GM18867 (cell line): ENCODE data around the gene SLC44A3.
A peak's percentile ranks its signal among the peaks of the same experiment; 100 is the strongest.

ENCODE experiments used
- ATAC-seq: cut with Tn5 transposase; IDR thresholded peaks from one replicate; pipeline ENCODE4 v1.9.1; 2021; ENCODE audit warnings: mild to moderate bottlenecking, moderate library complexity; ENCODE audit not compliant: unreplicated experiment

The SLC44A3 gene

DNA sequence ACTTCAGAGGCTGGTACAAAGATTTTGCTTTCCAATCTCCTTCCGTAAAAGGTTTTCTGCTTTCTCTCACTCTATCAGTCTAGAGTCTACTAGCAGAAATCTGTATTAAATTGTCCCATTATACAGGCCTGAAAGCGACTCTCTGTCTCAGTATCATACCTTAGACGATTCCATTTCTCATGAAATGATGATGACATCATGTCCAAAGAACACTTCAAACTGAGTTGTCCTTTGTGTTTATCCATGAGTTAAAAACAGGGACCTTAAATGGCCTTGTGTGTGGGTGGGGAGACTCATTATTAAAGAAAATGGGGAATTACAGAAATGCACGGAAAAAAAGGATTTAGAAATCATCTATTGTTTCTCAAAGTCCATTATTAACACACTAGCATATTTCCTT lies 21.0 kb upstream of the SLC44A3 start:
- no peak for ATAC-seq

- ATAC-seq = peak; percentile 48
Measured at GRCh38 chr1:94801919-94802546, 18.1 kb upstream of the SLC44A3 start.

DNA sequence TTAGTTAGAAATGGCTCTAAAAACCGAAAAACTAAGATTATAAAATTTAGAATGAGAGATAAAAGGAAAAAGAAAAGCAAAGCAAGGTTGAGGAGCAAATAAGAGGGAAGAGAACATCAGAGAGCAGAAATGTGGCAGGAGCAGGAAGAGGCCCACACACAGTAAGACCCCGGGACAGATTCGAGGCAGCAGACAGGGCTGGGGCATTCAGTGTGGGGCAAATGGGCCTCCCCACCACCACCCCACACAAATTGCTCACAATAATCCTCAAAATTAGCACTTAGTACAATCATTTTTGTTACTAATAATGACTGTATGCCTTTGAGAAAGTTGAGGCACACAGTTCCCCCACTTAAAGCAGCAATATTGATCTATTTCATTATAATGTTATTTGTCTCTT lies 17.1 kb upstream of the SLC44A3 start:
- ATAC-seq = no peak

DNA sequence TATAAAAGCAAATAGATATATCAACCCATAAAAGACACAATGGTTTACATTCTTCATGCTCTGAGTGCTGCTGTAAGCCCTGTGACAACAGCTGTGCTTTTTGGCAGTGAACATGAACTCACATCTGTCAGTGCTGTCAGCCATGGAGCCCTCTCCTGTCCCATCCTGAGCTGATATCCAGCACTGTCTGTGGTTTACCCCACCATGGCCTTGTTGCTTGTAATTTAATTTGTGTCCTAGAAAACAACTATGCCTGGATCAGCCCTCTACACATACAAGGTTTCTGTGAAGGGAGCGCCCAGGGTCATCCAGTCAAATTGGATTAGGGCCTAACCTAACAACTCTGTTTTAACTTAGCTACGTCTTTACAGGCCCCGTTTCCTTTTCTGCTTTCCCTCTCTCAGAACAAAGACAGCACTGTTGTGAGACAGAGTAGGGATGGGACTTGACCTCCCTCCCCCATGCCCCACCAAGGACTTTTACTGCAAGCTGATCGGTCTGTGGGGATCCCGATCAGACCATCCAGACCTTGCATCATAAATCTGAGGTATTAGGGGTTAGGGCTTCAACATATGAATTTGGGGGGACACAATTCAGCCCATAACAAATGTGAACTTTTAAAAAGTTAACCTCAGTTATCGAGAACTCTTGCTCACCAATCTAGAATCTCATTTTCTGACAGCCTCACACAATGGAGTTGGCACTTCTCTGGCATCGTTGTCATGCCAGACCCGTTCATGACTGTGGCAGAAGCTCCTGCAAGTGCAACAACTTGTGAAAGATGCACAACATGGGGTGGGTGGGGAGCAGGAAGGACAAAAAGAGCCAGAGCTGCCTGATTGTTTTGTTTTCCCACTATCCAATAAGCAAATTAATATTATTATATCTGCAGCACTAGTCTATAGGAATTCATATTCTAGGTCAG lies 16.4 kb upstream of the SLC44A3 start:
- no peak for ATAC-seq

- no peak for ATAC-seq
Measured at GRCh38 chr1:94804442-94804837, 15.7 kb upstream of the SLC44A3 start.

- peak; percentile 79 for ATAC-seq
Measured at GRCh38 chr1:94805912-94806311, 14.2 kb upstream of the SLC44A3 start.

DNA sequence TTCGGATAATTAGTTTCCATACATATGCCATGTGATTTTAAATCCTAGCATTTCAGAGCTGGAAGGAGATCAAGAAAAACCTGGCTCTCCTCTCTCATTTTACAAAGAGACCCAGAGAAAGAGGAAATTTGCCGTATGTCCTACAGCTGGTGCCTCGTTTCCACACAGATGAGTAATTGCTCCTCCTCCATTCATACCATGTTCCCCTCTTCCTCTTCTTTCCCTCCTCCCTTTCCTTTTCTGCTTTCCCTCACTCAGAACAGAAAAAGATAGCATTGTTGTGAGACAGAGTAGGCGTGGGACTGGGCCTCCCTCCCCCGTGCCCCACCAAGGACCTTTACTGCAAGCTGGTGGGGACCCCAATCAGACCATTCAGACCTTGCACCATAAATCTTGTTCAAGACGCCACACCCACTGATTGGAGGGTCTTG lies 13.7 kb upstream of the SLC44A3 start:
- no peak for ATAC-seq

DNA sequence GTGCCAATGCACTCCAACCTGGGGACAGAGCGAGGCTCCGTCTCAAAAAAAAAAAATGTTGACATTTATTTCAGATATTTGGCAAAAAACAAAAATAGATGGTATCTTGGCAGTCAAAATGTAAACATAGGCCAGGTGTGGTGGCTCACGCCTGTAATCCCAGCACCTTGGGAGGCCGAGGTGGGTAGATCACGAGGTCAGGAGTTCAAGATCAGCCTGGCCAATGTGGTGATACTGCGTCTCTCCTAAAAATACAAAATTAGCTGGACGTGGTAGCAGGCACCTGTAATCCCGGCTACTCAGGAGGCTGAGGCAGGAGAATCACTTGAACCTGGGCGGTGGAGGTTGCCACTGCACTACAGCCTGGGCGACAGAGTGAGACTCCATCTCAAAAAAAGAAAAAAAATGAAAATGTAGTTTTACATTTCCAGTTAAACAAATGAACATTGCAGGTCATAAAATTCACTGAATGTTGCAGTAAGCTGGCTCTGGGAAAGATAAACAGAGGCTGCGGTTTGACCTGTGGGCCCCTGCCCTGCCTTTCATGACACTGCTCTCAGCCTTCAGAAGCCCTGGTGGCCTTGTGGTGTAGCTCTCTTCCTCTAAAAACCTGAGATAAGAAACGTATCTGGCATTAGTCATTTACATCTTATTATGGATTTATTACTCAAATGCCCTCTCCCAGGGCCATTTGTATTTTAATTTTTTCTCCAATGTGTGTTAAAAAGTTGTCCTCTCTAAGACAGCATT lies 12.2 kb upstream of the SLC44A3 start:
- no peak for ATAC-seq

GRCh38 chr1:94808669-94809068 lies 11.5 kb upstream of the SLC44A3 start:
- no peak for ATAC-seq

- no peak for ATAC-seq
Measured at GRCh38 chr1:94812985-94813384, 7.2 kb upstream of the SLC44A3 start.

GRCh38 chr1:94816030-94816429 lies 4.1 kb upstream of the SLC44A3 start:
- ATAC-seq = no peak

DNA sequence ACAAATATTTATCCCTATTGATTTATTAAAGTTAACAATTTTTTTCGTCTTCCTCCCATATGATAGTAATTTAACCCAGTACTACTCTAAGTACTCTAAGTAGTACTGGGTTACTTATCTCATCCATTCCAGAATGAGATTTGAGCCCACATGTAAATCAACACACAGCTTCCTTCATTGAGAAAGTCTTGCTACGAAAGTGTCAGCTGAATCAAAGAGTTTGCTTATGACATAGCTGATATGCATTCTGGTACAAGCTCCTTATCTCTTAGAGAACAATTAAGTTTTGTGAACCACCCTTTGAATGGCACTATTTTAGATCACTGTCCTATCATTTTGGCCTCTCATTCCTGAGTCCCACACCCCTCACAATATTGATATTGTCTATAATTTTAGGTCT lies 2.4 kb upstream of the SLC44A3 start:
- ATAC-seq = no peak

DNA sequence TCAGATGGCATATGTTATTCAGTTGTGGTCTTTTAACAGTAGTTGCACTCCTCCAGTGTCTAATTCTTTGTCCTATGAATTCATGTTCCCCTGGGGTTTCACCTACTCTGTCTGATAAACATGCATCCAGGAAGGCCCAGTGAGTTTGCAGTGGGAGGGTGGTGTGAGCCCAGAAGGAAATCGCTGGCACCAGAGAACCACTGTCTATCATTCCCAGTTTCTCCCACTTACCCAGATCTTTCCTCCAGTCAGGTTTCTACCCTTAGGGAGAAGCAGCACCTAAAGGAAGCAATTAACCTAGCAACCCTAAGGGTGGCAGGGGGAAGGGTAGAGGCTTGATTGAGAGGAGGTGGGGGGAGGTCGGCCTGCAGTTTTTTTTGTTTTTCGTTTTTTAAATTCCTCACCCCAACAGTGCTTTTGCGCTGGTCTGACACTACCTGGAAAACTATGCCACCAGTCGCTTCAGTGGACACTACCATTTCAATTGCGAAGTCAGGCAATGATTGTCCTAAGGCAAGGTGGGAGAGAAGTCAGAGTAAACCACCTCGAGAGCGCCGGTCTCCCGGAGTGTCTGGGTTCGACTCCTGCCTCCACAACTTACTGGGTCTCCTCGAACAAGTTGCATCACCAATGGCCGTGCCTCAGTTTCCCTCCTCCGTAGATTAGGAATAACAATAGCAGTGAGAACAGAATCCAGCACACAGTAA lies 766 bp upstream of the SLC44A3 start:
- no peak for ATAC-seq

- ATAC-seq = no peak
Measured at GRCh38 chr1:94820936-94821335, 779 bp downstream of the SLC44A3 start.

DNA sequence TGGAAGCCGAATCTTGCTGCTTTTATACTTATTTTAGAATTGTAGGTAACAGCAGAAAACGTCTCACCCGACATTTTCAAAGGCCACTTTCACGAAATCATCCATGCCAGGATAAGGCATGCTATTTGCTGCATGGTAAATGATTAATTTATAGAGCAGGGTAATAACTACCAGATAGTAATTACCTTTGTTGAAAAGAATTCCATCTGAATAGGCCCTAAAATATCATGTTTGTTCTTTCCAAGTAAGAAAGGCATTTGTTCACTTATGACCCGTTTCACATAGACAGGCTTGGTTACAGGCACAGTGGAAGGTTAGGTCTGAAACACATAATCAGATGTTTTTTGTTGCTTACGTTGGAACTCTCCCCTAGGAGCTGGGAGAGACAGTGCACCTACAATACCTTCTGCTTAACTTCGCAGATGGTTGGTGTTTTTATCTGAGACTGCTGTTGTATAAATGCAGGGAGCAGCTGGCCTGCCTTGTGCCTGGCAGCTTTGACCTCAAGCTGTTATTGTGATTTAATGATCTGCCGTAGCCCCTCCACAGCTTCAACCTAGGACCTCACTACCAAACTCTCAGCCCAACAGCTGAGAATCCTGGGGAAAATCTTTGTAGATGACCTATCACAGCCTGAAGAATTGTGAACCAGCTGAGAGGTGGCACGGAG lies 1.6 kb downstream of the SLC44A3 start:
- ATAC-seq = no peak

GRCh38 chr1:94823116-94823515 lies 3.0 kb downstream of the SLC44A3 start:
- ATAC-seq = no peak

- no peak for ATAC-seq
Measured at GRCh38 chr1:94825936-94826335, 5.8 kb downstream of the SLC44A3 start.

DNA sequence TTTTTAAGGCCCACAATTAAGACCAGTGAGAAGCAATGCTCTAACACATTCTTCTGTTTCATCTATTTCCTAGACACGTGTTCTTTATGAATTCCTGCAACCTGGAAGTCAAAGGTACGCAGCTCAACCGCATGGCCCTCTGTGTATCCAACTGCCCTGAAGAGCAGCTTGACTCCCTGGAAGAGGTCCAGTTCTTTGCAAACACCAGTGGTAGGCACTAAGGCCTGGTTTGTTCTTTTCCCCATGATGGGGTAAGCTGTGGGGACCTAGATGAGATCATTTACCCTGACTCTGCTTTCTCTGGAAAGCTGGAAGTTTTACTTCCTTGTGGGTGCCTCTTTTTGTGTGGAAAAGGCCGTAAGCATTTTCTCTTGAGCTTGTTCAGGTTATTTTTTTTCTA lies 7.3 kb downstream of the SLC44A3 start:
- no peak for ATAC-seq

GRCh38 chr1:94828251-94828650 lies 8.1 kb downstream of the SLC44A3 start:
- ATAC-seq = no peak

GRCh38 chr1:94831641-94832040 lies 11.5 kb downstream of the SLC44A3 start:
- ATAC-seq = no peak
